PFSK-1 (cell line): Measurements from ENCODE around the gene TPT1.

Experiments used
- FOXP2 ChIP-seq: optimal IDR thresholded peaks from 2 replicates; pipeline ENCODE3; 2011; ENCODE audit warnings: borderline replicate concordance, control low read depth, inconsistent platforms; ENCODE audit not compliant: insufficient read depth; ENCODE audit errors: extremely low read length, extremely low read depth
- POLR2AphosphoS5 ChIP-seq: IDR thresholded peaks from 2 replicates; pipeline ENCODE4 v1.6.1; 2012; ENCODE audit warnings: low read depth, mild to moderate bottlenecking, control low read depth, low read length, moderate library complexity
- REST ChIP-seq, 2 experiments: IDR thresholded peaks; 2 replicates each; pipeline versions ENCODE4 v1.6.1 to v1.8.0; 2011 to 2012; ENCODE audit warnings: low read depth in 2 of 2, low read length in 2 of 2, control low read depth in 1 of 2, inconsistent platforms in 1 of 2, mild to moderate bottlenecking in 1 of 2, moderate library complexity in 1 of 2; ENCODE audit not compliant: insufficient read depth in 1 of 2
- SIN3A ChIP-seq: IDR thresholded peaks from 2 replicates; pipeline ENCODE4 v1.6.1; 2012; ENCODE audit warnings: mild to moderate bottlenecking, low read length, moderate library complexity, borderline replicate concordance; ENCODE audit not compliant: insufficient read depth
- TAF1 ChIP-seq: IDR thresholded peaks from 2 replicates; pipeline ENCODE4 v1.6.1; 2012; ENCODE audit warnings: low read length, control low read depth, borderline replicate concordance; ENCODE audit not compliant: insufficient read depth

The TPT1 gene

GRCh38 chr13:45372189-45373161, 31.5 kb upstream of the TPT1 start:
- TF ChIP-seq POLR2AphosphoS5 (no peak), FOXP2 (no peak), SIN3A (no peak), REST (IDR thresholded peaks at IDR 0.05; ENCODE audit: insufficient read depth in 1 of 2, low read depth in 2 of 2, low read length in 2 of 2) (no peak), TAF1 (no peak)

GRCh38 chr13:45370922-45371406, 30.0 kb upstream of the TPT1 start:
- TF ChIP-seq REST (IDR thresholded peaks at IDR 0.05; ENCODE audit: insufficient read depth in 1 of 2, low read depth in 2 of 2, low read length in 2 of 2) (no peak), SIN3A (no peak), FOXP2 (peak; percentile 45)

- TF ChIP-seq TAF1: no peak
- no peak for TF ChIP-seq FOXP2
- TF ChIP-seq REST (IDR thresholded peaks at IDR 0.05; ENCODE audit: insufficient read depth in 1 of 2, low read depth in 2 of 2, low read length in 2 of 2): no peak
- no peak for TF ChIP-seq POLR2AphosphoS5
- no peak for TF ChIP-seq SIN3A
Observed at GRCh38 chr13:45369116-45369515, 28.1 kb upstream of the TPT1 start.

GRCh38 chr13:45368571-45368970, 27.6 kb upstream of the TPT1 start:
- TF ChIP-seq TAF1 (no peak), POLR2AphosphoS5 (no peak), SIN3A (no peak), FOXP2 (no peak), REST (IDR thresholded peaks at IDR 0.05; ENCODE audit: insufficient read depth in 1 of 2, low read depth in 2 of 2, low read length in 2 of 2) (no peak)
